ENCODE results near the gene MASP2. TPM values are rescaled to one million over a fixed set of nuclear protein-coding genes. Genes with fewer than 3 reads are reported as not detected.

MASP2 gene
- total and polyA plus RNA-seq, 9 of the 15 experiments (the other 6 are each of a cell fraction or from before 2014, with no cell fraction given): 0.01 to 0.23 (median 0.06) TPM; not detected in 3

GRCh38 chr1:11064942-11065341 lies 17.9 kb upstream of the MASP2 start (continued):
- no peak for TF ChIP-seq BCL6 (CRISPR knock-in tag; IDR thresholded peaks at IDR 0.05)
- TF ChIP-seq KLF13 (tag; IDR thresholded peaks at IDR 0.05; ENCODE audit: borderline replicate concordance, low read depth): no peak
- TF ChIP-seq ZNF766 (CRISPR knock-in tag; conservative IDR thresholded peaks at IDR 0.05): no peak
- TF ChIP-seq E2F1 (CRISPR knock-in tag; IDR thresholded peaks at IDR 0.05): no peak
- TF ChIP-seq HDAC6 (IDR thresholded peaks at IDR 0.05; ENCODE audit: low read depth, low read length): no peak
- TF ChIP-seq E2F4 (CRISPR knock-in tag; IDR thresholded peaks at IDR 0.05; ENCODE audit: low read depth): no peak
- TF ChIP-seq COPS2 (conservative IDR thresholded peaks at IDR 0.05): no peak
- no peak for TF ChIP-seq IRF9 (tag; IDR thresholded peaks at IDR 0.05)
- TF ChIP-seq ZBTB11 (CRISPR knock-in tag; IDR thresholded peaks at IDR 0.05): no peak
- TF ChIP-seq XRCC4 (IDR thresholded peaks at IDR 0.05; ENCODE audit: extremely low read depth, insufficient read depth, insufficient read length): no peak
- no peak for TF ChIP-seq ARHGAP35 (IDR thresholded peaks at IDR 0.05; ENCODE audit: partially characterized antibody)
- no peak for TF ChIP-seq TEAD2 (tag; IDR thresholded peaks at IDR 0.05)
- no peak for TF ChIP-seq PHF8 (IDR thresholded peaks at IDR 0.05; ENCODE audit: borderline replicate concordance, low read length)
- no peak for TF ChIP-seq ZNF23 (CRISPR knock-in tag; IDR thresholded peaks at IDR 0.05)
- TF ChIP-seq, protein P1, sequence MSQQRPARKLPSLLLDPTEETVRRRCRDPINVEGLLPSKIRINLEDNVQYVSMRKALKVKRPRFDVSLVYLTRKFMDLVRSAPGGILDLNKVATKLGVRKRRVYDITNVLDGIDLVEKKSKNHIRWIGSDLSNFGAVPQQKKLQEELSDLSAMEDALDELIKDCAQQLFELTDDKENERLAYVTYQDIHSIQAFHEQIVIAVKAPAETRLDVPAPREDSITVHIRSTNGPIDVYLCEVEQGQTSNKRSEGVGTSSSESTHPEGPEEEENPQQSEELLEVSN (IDR thresholded peaks at IDR 0.05; ENCODE audit: borderline replicate concordance in 1 of 2, extremely low read depth in 1 of 2, insufficient read depth in 1 of 2, insufficient read length in 1 of 2, low read depth in 1 of 2, low read length in 1 of 2, poor library complexity in 1 of 2, severe bottlenecking in 1 of 2): no peak
- no peak for TF ChIP-seq ZNF263 (CRISPR knock-in tag; IDR thresholded peaks at IDR 0.05; ENCODE audit: borderline replicate concordance)
- TF ChIP-seq TBL1XR1 (IDR thresholded peaks at IDR 0.05; ENCODE audit: low read length in 2 of 2): no peak
- TF ChIP-seq ELF1 (tag; IDR thresholded peaks at IDR 0.05): no peak
- no peak for TF ChIP-seq MYC (IDR thresholded peaks at IDR 0.05; ENCODE audit: low read depth, low read length)
- no peak for TF ChIP-seq MYC (CRISPR knock-in tag; IDR thresholded peaks at IDR 0.05; ENCODE audit: borderline replicate concordance, low read depth)
- TF ChIP-seq PHF21A (IDR thresholded peaks at IDR 0.05; ENCODE audit: borderline replicate concordance, low read depth): no peak
